22Rv1 (cell line): ENCODE results near the gene DENND6B.

ENCODE experiments used
- H3K27ac ChIP-seq: fragments of 450-650 bp; 2 replicates; pipeline ENCODE4 v1.5.1; 2017
- ZFX ChIP-seq: fragments of 450-650 bp; IDR thresholded peaks from 2 replicates; pipeline ENCODE4 v1.6.1; 2017; ENCODE audit warnings: antibody characterized with exemption, borderline replicate concordance
- TF ChIP-seq, protein P1 (sequence below): fragments of 450-650 bp; IDR thresholded peaks from 2 replicates; pipeline ENCODE4 v1.5.1; 2017; ENCODE audit warnings: mild to moderate bottlenecking

The DENND6B gene

DNA sequence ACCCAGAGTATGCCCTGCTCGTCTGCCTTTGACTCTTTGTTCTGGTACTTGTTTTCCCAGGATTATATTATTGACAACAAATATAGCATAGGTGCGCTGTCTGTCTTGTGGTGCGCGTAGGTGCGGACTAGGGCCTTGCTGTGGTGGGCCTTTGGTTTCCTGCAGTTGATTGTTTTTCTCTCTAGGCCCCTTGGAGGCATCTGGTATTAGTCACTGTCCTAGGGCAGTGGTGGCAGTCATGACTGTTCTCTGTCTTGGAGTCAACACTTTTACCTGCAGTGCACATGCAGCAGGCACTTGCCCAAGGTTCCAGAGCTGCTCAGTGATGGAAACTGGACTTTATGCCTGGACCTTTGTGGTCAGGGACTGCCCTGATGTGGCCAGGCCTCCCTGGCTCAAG, 34.9 kb upstream of the DENND6B start:
- H3K27ac ChIP-seq, result no peak overlapping the region
- no peak for TF ChIP-seq ZFX
- TF ChIP-seq, protein P1, sequence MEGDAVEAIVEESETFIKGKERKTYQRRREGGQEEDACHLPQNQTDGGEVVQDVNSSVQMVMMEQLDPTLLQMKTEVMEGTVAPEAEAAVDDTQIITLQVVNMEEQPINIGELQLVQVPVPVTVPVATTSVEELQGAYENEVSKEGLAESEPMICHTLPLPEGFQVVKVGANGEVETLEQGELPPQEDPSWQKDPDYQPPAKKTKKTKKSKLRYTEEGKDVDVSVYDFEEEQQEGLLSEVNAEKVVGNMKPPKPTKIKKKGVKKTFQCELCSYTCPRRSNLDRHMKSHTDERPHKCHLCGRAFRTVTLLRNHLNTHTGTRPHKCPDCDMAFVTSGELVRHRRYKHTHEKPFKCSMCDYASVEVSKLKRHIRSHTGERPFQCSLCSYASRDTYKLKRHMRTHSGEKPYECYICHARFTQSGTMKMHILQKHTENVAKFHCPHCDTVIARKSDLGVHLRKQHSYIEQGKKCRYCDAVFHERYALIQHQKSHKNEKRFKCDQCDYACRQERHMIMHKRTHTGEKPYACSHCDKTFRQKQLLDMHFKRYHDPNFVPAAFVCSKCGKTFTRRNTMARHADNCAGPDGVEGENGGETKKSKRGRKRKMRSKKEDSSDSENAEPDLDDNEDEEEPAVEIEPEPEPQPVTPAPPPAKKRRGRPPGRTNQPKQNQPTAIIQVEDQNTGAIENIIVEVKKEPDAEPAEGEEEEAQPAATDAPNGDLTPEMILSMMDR, result no peak

DNA sequence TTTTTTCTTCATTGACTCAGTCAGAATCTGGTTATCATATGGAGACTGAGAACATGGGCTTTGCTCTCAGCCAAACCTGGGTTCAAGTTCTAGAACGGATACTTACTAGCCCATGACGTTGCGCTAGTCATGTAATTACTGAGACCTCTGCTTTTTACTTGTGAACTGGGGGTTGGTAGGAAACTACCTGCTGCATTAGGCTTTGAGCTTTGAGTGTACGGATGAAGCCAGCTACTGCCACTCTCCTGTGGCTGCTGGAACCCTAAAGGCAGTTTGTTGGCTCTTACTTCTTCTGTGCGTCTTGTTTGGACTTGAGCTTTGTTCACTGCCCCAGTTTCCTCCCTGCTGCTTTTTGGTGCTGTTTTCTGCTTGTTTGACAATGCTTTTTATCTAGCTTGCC, 34.4 kb upstream of the DENND6B start:
- H3K27ac ChIP-seq, result no peak overlapping the region
- TF ChIP-seq, protein P1, result no peak
- no peak for TF ChIP-seq ZFX

DNA sequence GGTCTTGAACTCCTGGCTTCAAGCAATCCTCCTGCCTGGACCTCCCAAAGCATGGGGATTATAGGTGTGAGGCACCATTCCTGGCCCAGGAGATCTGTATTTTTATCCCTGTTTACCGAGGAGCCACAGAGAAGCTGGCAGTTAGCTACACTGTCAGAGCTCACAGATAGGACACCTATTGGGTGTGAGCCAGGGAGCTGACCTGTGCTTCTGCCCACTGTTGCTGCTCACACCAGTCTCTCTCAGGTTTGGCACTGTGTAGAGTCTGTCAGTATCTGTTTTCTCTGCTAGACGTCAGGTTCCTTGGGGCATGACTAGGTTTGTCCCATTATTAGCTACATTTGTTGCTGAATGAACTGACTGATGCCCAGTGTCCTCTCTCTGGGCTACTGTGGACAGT, 33.8 kb upstream of the DENND6B start:
- TF ChIP-seq ZFX, result no peak
- TF ChIP-seq, protein P1, result no peak
- no peak overlapping the region for H3K27ac ChIP-seq

- H3K27ac ChIP-seq, result no peak overlapping the region
- TF ChIP-seq ZFX, result no peak
- TF ChIP-seq, protein P1, result no peak
Observed at GRCh38 chr22:50357756-50358155, 30.9 kb upstream of the DENND6B start.

- H3K27ac ChIP-seq, result no peak overlapping the region
- TF ChIP-seq ZFX, result no peak
- TF ChIP-seq, protein P1, result no peak
Observed at GRCh38 chr22:50357222-50357621, 30.4 kb upstream of the DENND6B start.

DNA sequence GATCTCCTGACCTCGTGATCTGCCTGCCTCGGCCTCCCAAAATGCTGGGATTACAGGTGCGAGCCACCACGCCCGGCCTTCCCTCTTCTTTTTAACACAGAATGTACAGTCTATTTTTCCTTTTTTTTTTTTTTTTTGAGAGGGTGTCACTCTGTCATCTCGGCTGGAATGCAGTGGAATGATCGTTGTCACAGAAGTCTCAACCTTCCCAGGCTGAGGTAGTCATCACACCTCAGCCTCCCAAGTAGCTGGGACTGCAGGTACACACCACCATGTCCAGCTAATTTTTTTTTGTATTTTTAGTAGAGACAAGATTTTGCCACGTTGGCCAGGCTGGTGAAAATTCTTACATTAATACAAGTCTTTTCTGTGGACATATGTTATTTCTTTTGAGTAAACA, 29.4 kb upstream of the DENND6B start:
- TF ChIP-seq, protein P1, result no peak
- no peak for TF ChIP-seq ZFX
- no peak overlapping the region for H3K27ac ChIP-seq

- H3K27ac ChIP-seq, result peak overlapping the region; percentile 21; the same call in 1 of the 2 replicates
- no peak for TF ChIP-seq ZFX
- TF ChIP-seq, protein P1, result no peak
Observed at GRCh38 chr22:50348058-50348457, 21.2 kb upstream of the DENND6B start.
